T-helper 2 cell treated with Interferon-gamma antibody and Interleukin-4, amounts not matched to agents 5 μg/mL and 100 μg/mL, for 36 hours (primary cell): ENCODE measurements around the gene PTTG1.
"Not testable (repeated sequence)": the region's sequence is repeated elsewhere in the genome, so short reads cannot be mapped to it uniquely, and the experiment has no call there.

ENCODE experiments used
- DNase-seq: peaks from one replicate; pipeline ENCODE4 v3.0.0; 2021; ENCODE audit warnings: low spot score
- H3K27ac Mint-ChIP-seq: one replicate; pipeline ENCODE4 v1.8.0; 2021; ENCODE audit warnings: mild to moderate bottlenecking, mixed read lengths
- H3K27me3 Mint-ChIP-seq: one replicate; pipeline ENCODE4 v1.8.0; 2021; ENCODE audit warnings: low read depth, mixed read lengths
- H3K36me3 Mint-ChIP-seq: one replicate; pipeline ENCODE4 v1.8.0; 2021; ENCODE audit warnings: low read depth, mixed read lengths
- H3K4me1 Mint-ChIP-seq: one replicate; pipeline ENCODE4 v1.8.0; 2021; ENCODE audit warnings: low read depth, mixed read lengths
- H3K4me3 Mint-ChIP-seq: one replicate; pipeline ENCODE4 v1.8.0; 2022; ENCODE audit warnings: mild to moderate bottlenecking, moderate library complexity, mixed read lengths
- H3K9me3 Mint-ChIP-seq: one replicate; pipeline ENCODE4 v1.8.0; 2021; ENCODE audit warnings: mixed read lengths

The PTTG1 gene

GRCh38 chr5:160436661-160437060 lies 15.0 kb downstream of the PTTG1 start:
- not testable (repeated sequence) for H3K4me3 Mint-ChIP-seq, H3K27me3 Mint-ChIP-seq, H3K27ac Mint-ChIP-seq, H3K9me3 Mint-ChIP-seq, H3K36me3 Mint-ChIP-seq, DNase-seq
- H3K4me1 Mint-ChIP-seq = peaks cover 25% of the 10 kb centered on the region

- Mint-ChIP-seq H3K9me3 (no peaks in the 10 kb centered on the region), H3K4me1 (peaks cover 27% of the 10 kb centered on the region), H3K36me3 (no peaks in the 10 kb centered on the region), H3K27me3 (peaks cover 2% of the 10 kb centered on the region), H3K27ac (no peak overlapping the region), H3K4me3 (no peak overlapping the region)
- no peak for DNase-seq
These were observed 15.6 kb downstream of the PTTG1 start for GRCh38 chr5:160437271-160437670.

- no peaks in the 10 kb centered on the region for H3K9me3 Mint-ChIP-seq
- H3K4me3 Mint-ChIP-seq = peak overlapping the region; percentile 83
- H3K27me3 Mint-ChIP-seq = peaks cover 2% of the 10 kb centered on the region
- peaks cover 34% of the 10 kb centered on the region for H3K4me1 Mint-ChIP-seq
- peak; percentile 62 for DNase-seq
- H3K27ac Mint-ChIP-seq = peak overlapping the region; percentile 91
- no peaks in the 10 kb centered on the region for H3K36me3 Mint-ChIP-seq
These were observed 16.9 kb downstream of the PTTG1 start for GRCh38 chr5:160438316-160439204.

- DNase-seq = peak; percentile 87
- peaks cover 36% of the 10 kb centered on the region for H3K4me1 Mint-ChIP-seq
- no peaks in the 10 kb centered on the region for H3K36me3 Mint-ChIP-seq
- peaks cover 2% of the 10 kb centered on the region for H3K27me3 Mint-ChIP-seq
- H3K4me3 Mint-ChIP-seq = peak overlapping the region; percentile 83
- H3K9me3 Mint-ChIP-seq = no peaks in the 10 kb centered on the region
- peak overlapping the region; percentile 91 for H3K27ac Mint-ChIP-seq
These were observed 17.5 kb downstream of the PTTG1 start for GRCh38 chr5:160439205-160439600.

GRCh38 chr5:160441311-160441781 lies 19.7 kb downstream of the PTTG1 start:
- Mint-ChIP-seq H3K27me3 (no peaks in the 10 kb centered on the region), H3K27ac (peak overlapping the region; percentile 33), H3K4me3 (no peak overlapping the region), H3K36me3 (no peaks in the 10 kb centered on the region), H3K9me3 (no peaks in the 10 kb centered on the region), H3K4me1 (peaks cover 45% of the 10 kb centered on the region)
- DNase-seq = no peak

- DNase-seq = no peak
- Mint-ChIP-seq H3K4me3 (no peak overlapping the region), H3K27me3 (no peaks in the 10 kb centered on the region), H3K27ac (no peak overlapping the region), H3K36me3 (peaks cover under 1% of the 10 kb centered on the region), H3K9me3 (no peaks in the 10 kb centered on the region), H3K4me1 (peaks cover 44% of the 10 kb centered on the region)
These were observed 21.3 kb downstream of the PTTG1 start for GRCh38 chr5:160442824-160443431.

GRCh38 chr5:160444407-160444806 lies 22.8 kb downstream of the PTTG1 start:
- DNase-seq = no peak
- H3K9me3 Mint-ChIP-seq = peaks cover 5% of the 10 kb centered on the region
- peaks cover 6% of the 10 kb centered on the region for H3K36me3 Mint-ChIP-seq
- H3K4me3 Mint-ChIP-seq = no peak overlapping the region
- H3K27me3 Mint-ChIP-seq = no peaks in the 10 kb centered on the region
- H3K4me1 Mint-ChIP-seq = peaks cover 34% of the 10 kb centered on the region
- H3K27ac Mint-ChIP-seq = no peak overlapping the region

- H3K27me3 Mint-ChIP-seq = no peaks in the 10 kb centered on the region
These were observed 23.5 kb downstream of the PTTG1 start for GRCh38 chr5:160445132-160445531.

GRCh38 chr5:160445751-160446150 lies 24.1 kb downstream of the PTTG1 start:
- Mint-ChIP-seq H3K36me3 (peaks cover 10% of the 10 kb centered on the region), H3K27me3 (no peaks in the 10 kb centered on the region), H3K4me3 (no peak overlapping the region), H3K4me1 (peaks cover 36% of the 10 kb centered on the region), H3K9me3 (peaks cover 9% of the 10 kb centered on the region), H3K27ac (no peak overlapping the region)
- DNase-seq = no peak

More at GRCh38 chr5:160445132-160445531, 23.5 kb downstream of the PTTG1 start:
- DNase-seq = no peak
- peaks cover 9% of the 10 kb centered on the region for H3K9me3 Mint-ChIP-seq
- H3K4me3 Mint-ChIP-seq = no peak overlapping the region
- peaks cover 35% of the 10 kb centered on the region for H3K4me1 Mint-ChIP-seq
- peaks cover 10% of the 10 kb centered on the region for H3K36me3 Mint-ChIP-seq
- no peak overlapping the region for H3K27ac Mint-ChIP-seq

GRCh38 chr5:160448886-160449285 lies 27.2 kb downstream of the PTTG1 start:
- H3K27me3 Mint-ChIP-seq = no peaks in the 10 kb centered on the region
- H3K36me3 Mint-ChIP-seq = peaks cover 10% of the 10 kb centered on the region
- H3K4me3 Mint-ChIP-seq = no peak overlapping the region
- peaks cover 9% of the 10 kb centered on the region for H3K9me3 Mint-ChIP-seq
- no peak for DNase-seq
- peaks cover 28% of the 10 kb centered on the region for H3K4me1 Mint-ChIP-seq
- no peak overlapping the region for H3K27ac Mint-ChIP-seq

GRCh38 chr5:160449458-160449857 lies 27.8 kb downstream of the PTTG1 start:
- Mint-ChIP-seq H3K36me3 (peaks cover 10% of the 10 kb centered on the region), H3K4me3 (no peak overlapping the region), H3K9me3 (peaks cover 9% of the 10 kb centered on the region), H3K4me1 (peaks cover 28% of the 10 kb centered on the region), H3K27me3 (peaks cover 3% of the 10 kb centered on the region), H3K27ac (no peak overlapping the region)
- DNase-seq = no peak

- Mint-ChIP-seq H3K27ac (no peak overlapping the region), H3K27me3 (peaks cover 3% of the 10 kb centered on the region), H3K4me3 (no peak overlapping the region), H3K36me3 (peaks cover 10% of the 10 kb centered on the region), H3K4me1 (peaks cover 25% of the 10 kb centered on the region), H3K9me3 (peaks cover 9% of the 10 kb centered on the region)
- DNase-seq = no peak
These were observed 28.7 kb downstream of the PTTG1 start for GRCh38 chr5:160450164-160450932.

- Mint-ChIP-seq H3K36me3 (peaks cover 10% of the 10 kb centered on the region), H3K4me3 (no peak overlapping the region), H3K27ac (no peak overlapping the region), H3K9me3 (peaks cover 9% of the 10 kb centered on the region), H3K4me1 (peaks cover 23% of the 10 kb centered on the region), H3K27me3 (peaks cover 3% of the 10 kb centered on the region)
- no peak for DNase-seq
These were observed 29.6 kb downstream of the PTTG1 start for GRCh38 chr5:160451281-160451680.

- H3K9me3 Mint-ChIP-seq = peaks cover 9% of the 10 kb centered on the region
- H3K4me1 Mint-ChIP-seq = peaks cover 26% of the 10 kb centered on the region
- H3K36me3 Mint-ChIP-seq = peaks cover 10% of the 10 kb centered on the region
- peaks cover 3% of the 10 kb centered on the region for H3K27me3 Mint-ChIP-seq
- DNase-seq = no peak
- H3K4me3 Mint-ChIP-seq = no peak overlapping the region
- no peak overlapping the region for H3K27ac Mint-ChIP-seq
These were observed 30.4 kb downstream of the PTTG1 start for GRCh38 chr5:160452036-160452435.
